ENCODE measurements around the gene NPBWR2. TPM values are rescaled to one million over a fixed set of nuclear protein-coding genes. Genes with fewer than 3 reads are reported as not detected.

Gene NPBWR2
- total and polyA plus RNA-seq, 4 donors = not detected

Small RNA genes lying within 50 kb of the gene (small RNA-seq; reads per million reads assigned to genes)
- gene AL355803.1 (not detected), gene MIR6813 (not detected)

Other genes starting within 250 kb of the NPBWR2 start
- gene ABHD16B, start 246.1 kb downstream of the NPBWR2 start, total RNA-seq = not detected
- gene ABHD16B, start 246.1 kb downstream of the NPBWR2 start, polyA plus RNA-seq = under 1 TPM in 1 of 2 donors, not detected in 1; 0.10 TPM
- gene TPD52L2, start 242.3 kb downstream of the NPBWR2 start, total RNA-seq = 10 to 100 TPM; 25.3 to 31.2 TPM
- 10 to 100 TPM; 12.3 to 33.0 TPM for gene TPD52L2, start 242.3 kb downstream of the NPBWR2 start, polyA plus RNA-seq
- gene DNAJC5, start 212.4 kb downstream of the NPBWR2 start, total RNA-seq = 10 to 100 TPM; 22.4 to 28.6 TPM
- 10 to 100 TPM in 1 of 2 donors, 1 to 10 TPM in 1; 8.2 to 15.0 TPM for gene DNAJC5, start 212.4 kb downstream of the NPBWR2 start, polyA plus RNA-seq
- 10 to 100 TPM; 16.4 to 20.4 TPM for gene UCKL1, start 151.1 kb downstream of the NPBWR2 start, total RNA-seq
- gene UCKL1, start 151.1 kb downstream of the NPBWR2 start, polyA plus RNA-seq = 10 to 100 TPM; 16.4 to 20.1 TPM
- gene ZNF512B, start 137.6 kb downstream of the NPBWR2 start, total RNA-seq = 10 to 100 TPM in 1 of 2 donors, 1 to 10 TPM in 1; 9.2 to 11.8 TPM
- gene ZNF512B, start 137.6 kb downstream of the NPBWR2 start, polyA plus RNA-seq = 10 to 100 TPM in 1 of 2 donors, 1 to 10 TPM in 1; 1.8 to 10.4 TPM
- gene SAMD10, start 127.9 kb downstream of the NPBWR2 start, total RNA-seq = 1 to 10 TPM; 1.4 to 2.8 TPM
- gene SAMD10, start 127.9 kb downstream of the NPBWR2 start, polyA plus RNA-seq = 1 to 10 TPM in 1 of 2 donors, under 1 TPM in 1; 0.74 to 3.4 TPM
- 10 to 100 TPM; 24.2 to 24.9 TPM for gene PRPF6, start 126.4 kb downstream of the NPBWR2 start, total RNA-seq
- 10 to 100 TPM; 16.3 to 22.0 TPM for gene PRPF6, start 126.4 kb downstream of the NPBWR2 start, polyA plus RNA-seq
- under 1 TPM; 0.14 to 0.59 TPM for gene C20orf204, start 71.4 kb downstream of the NPBWR2 start, total RNA-seq
- under 1 TPM; 0.07 to 0.10 TPM for gene C20orf204, start 71.4 kb downstream of the NPBWR2 start, polyA plus RNA-seq
- 1 to 10 TPM; 2.1 to 3.1 TPM for gene SOX18, start 57.9 kb downstream of the NPBWR2 start, total RNA-seq
- gene SOX18, start 57.9 kb downstream of the NPBWR2 start, polyA plus RNA-seq = 1 to 10 TPM; 1.1 to 5.8 TPM
- gene TCEA2, start 44.4 kb downstream of the NPBWR2 start, total RNA-seq = 1 to 10 TPM; 4.6 to 6.4 TPM
- 10 to 100 TPM; 17.2 to 22.6 TPM for gene TCEA2, start 44.4 kb downstream of the NPBWR2 start, polyA plus RNA-seq
- gene RGS19, start 28.0 kb downstream of the NPBWR2 start, total RNA-seq = 10 to 100 TPM in 1 of 2 donors, 1 to 10 TPM in 1; 6.7 to 12.9 TPM
- 1 to 10 TPM; 4.9 to 5.9 TPM for gene RGS19, start 28.0 kb downstream of the NPBWR2 start, polyA plus RNA-seq
- under 1 TPM; 0.42 to 0.79 TPM for gene OPRL1, start 27.5 kb downstream of the NPBWR2 start, total RNA-seq
- gene OPRL1, start 27.5 kb downstream of the NPBWR2 start, polyA plus RNA-seq = under 1 TPM; 0.04 to 0.28 TPM
- gene LKAAEAR1, start 23.2 kb downstream of the NPBWR2 start, total RNA-seq = not detected
- under 1 TPM in 1 of 2 donors, not detected in 1; 0.08 TPM for gene LKAAEAR1, start 23.2 kb downstream of the NPBWR2 start, polyA plus RNA-seq
- 1 to 10 TPM in 1 of 2 donors, under 1 TPM in 1; under 0.01 to 6.5 TPM for gene MYT1, start 56.9 kb upstream of the NPBWR2 start, total RNA-seq
- under 1 TPM; 0.05 to 0.11 TPM for gene MYT1, start 56.9 kb upstream of the NPBWR2 start, polyA plus RNA-seq
- 10 to 100 TPM; 37.2 to 74.4 TPM for gene PCMTD2, start 148.2 kb upstream of the NPBWR2 start, total RNA-seq
- gene PCMTD2, start 148.2 kb upstream of the NPBWR2 start, polyA plus RNA-seq = 10 to 100 TPM; 12.7 to 13.6 TPM

All from liver (tissue), 5 donors.